D721Med (cell line): ENCODE results near the gene TMEM254.

Source experiments
- DNase-seq: peaks from one replicate; pipeline ENCODE4 v3.0.0; 2011; ENCODE audit warnings: low spot score; ENCODE audit not compliant: insufficient read length
- FAIRE-seq: peaks from 2 replicates; lab custom pipeline; 2011; peaks lifted over from hg19 to GRCh38; lab: Jason Lieb, UNC
- TF ChIP-seq, protein P1 (sequence below): IDR thresholded peaks from 2 replicates; pipeline ENCODE4 v1.5.1; 2012; ENCODE audit warnings: mild to moderate bottlenecking, control low read depth; ENCODE audit not compliant: insufficient read depth; ENCODE audit errors: missing control alignments

The TMEM254 gene

GRCh38 chr10:80100861-80101695 is 22.6 kb downstream of the TMEM254 start:
- no peak for DNase-seq
- FAIRE-seq: no peak
- TF ChIP-seq, protein P1, sequence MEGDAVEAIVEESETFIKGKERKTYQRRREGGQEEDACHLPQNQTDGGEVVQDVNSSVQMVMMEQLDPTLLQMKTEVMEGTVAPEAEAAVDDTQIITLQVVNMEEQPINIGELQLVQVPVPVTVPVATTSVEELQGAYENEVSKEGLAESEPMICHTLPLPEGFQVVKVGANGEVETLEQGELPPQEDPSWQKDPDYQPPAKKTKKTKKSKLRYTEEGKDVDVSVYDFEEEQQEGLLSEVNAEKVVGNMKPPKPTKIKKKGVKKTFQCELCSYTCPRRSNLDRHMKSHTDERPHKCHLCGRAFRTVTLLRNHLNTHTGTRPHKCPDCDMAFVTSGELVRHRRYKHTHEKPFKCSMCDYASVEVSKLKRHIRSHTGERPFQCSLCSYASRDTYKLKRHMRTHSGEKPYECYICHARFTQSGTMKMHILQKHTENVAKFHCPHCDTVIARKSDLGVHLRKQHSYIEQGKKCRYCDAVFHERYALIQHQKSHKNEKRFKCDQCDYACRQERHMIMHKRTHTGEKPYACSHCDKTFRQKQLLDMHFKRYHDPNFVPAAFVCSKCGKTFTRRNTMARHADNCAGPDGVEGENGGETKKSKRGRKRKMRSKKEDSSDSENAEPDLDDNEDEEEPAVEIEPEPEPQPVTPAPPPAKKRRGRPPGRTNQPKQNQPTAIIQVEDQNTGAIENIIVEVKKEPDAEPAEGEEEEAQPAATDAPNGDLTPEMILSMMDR: no peak

DNA sequence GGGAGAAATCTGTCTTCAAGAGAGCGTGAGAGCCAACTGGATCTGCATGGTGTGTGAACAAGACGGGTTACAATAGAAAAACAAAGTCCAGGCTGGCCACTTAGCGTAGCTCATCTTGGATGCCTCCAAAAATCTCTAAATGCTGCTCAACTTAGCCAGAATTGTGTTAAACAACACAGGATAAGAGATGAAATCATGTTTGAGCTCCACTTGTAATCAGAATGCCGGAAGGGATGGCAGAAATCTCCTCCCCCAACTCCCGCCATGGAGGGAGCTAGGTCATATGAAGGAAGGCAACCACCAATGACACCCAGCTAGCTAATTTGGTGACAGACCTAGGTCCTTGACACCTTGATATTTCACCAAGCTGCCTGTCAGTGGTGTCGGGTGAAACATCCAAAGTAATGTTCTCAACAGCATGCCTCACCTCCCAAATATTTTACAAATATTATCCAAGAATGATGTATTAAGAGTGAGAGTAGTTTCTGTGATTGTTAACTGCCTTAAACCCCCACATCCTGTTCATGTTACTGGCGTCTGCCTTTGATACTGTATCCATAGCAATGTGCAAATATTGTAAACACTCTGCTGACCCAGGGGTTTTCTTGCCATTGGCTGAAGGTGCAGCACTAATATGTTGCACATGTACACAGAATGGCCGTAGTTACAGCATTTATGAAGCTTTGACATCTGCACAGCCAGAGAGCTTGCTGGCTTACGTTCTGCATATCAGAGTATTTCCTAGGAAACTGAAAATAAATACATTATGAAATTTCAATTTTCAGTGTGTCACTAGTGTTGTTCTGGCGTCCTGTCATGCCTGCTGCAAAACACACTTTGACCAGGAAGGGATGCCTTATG is 25.8 kb downstream of the TMEM254 start:
- FAIRE-seq (no peak), DNase-seq (no peak)
- TF ChIP-seq, protein P1: no peak

- TF ChIP-seq, protein P1: no peak
- FAIRE-seq (no peak), DNase-seq (no peak)
Measured at GRCh38 chr10:80108576-80109239, 30.2 kb downstream of the TMEM254 start.

GRCh38 chr10:80110986-80111385 is 32.5 kb downstream of the TMEM254 start:
- FAIRE-seq (no peak), DNase-seq (no peak)
- TF ChIP-seq, protein P1: no peak

DNA sequence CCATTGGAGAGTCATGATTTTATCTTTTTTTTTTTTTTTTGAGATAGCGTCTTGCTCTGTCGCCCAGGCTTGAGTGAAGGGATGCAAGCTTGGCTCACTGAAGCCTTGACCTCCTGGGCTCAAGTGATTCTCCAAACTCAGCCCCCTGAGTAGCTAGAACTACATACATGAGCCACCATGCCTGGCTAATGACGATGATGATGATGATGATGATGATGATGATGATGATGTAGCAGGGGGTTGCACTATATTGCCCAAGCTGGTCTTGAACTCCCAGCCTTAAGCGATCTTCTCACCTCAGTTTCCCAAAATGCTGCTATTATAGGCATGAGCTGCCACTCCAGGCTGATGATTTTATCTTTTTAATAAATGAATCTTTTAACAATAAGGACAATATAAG is 40.2 kb downstream of the TMEM254 start:
- FAIRE-seq (no peak), DNase-seq (no peak)
- TF ChIP-seq, protein P1: no peak

DNA sequence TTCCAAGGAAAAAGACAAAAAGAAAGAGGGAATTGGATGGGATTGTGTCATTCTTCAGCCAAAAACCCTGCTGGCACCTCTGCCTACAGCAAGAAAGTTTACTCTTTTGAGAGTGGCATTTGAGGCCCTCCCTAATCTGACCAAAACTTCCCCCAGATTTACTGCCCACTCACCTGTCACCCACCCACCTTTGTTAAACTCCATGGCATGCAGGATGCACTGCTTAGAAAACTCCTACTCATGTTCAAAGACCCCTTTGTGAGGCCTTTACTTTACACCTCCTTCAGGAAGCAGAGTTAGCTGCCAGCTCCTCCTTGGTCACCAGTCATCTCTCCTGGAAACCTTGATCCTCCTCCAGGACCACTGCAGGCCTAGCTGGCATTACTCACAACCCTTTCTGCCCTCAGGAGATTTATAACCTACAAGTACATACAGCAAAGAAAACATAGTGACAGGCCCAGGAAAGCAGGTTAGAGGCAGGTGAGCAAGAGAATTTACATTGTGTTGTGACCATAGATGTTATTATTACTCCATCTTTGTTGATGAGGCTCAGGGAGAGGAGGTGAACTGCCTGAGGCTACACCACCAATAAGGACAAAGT is 43.7 kb downstream of the TMEM254 start:
- FAIRE-seq: no peak
- TF ChIP-seq, protein P1: no peak
- DNase-seq: no peak
